SK-N-MC (cell line): ENCODE measurements around the gene SCN1B.

Source experiments
- EZH2 ChIP-seq: fragments of 200-600 bp; sonication (generic); IDR thresholded peaks from one replicate; pipeline ENCODE4 v1.6.1; 2017; ENCODE audit warnings: antibody characterized with exemption
- POLR2AphosphoS5 ChIP-seq: IDR thresholded peaks from 2 replicates; pipeline ENCODE4 v1.6.1; 2012; ENCODE audit warnings: mild to moderate bottlenecking, low read depth, low read length, borderline replicate concordance

DNA sequence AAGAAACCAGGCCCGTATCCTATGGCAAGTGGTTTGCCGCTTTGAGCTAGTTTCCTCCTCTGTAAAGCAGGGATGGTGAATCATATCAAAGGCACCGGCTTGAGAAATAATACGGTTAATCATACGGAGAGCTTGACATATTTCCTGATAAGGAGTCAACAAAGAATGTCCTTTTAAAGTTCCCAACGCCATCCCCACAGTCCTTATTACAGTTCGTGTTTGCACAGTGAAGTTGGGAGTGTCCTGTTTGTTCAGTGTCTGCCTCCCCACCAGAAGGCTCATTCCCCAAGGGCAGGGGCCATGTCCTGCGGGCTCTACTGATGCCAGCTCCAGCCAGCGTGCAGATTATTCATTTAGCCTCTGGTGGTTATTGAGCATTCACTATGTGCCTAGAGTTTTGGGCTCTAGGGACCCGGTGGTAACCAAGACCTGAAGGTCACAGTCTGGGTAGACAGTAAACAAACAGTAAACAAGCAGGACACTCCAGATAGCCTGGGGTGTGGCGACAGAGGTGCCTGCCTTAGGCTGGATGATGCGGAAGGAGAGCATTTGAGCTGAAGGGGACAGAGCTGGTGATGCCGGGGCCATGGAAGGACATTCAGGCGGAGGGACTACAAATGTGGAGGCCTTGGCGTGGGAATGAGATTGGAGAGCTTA lies 23.8 kb upstream of the SCN1B start:
- no peak for TF ChIP-seq EZH2
- TF ChIP-seq POLR2AphosphoS5, result no peak; the same call in 1 of the 2 replicates
